ENCODE data around the gene FUT3.

FUT3 gene

GRCh38 chr19:5799247-5800241 is 51.7 kb downstream of the FUT3 start:
- Mint-ChIP-seq H3K27me3 (ENCODE audit: low read depth) (peaks cover 29% of the 10 kb centered on the region), H3K4me3 (no peak overlapping the region), H3K27ac (no peak overlapping the region)

GRCh38 chr19:5798244-5798643 is 53.0 kb downstream of the FUT3 start:
- no peaks in the 10 kb centered on the region for H3K9me3 Mint-ChIP-seq

More at GRCh38 chr19:5799247-5800241, 51.7 kb downstream of the FUT3 start:
- Mint-ChIP-seq H3K36me3 (ENCODE audit: low read depth) (no peaks in the 10 kb centered on the region), H3K9me3 (no peaks in the 10 kb centered on the region), H3K4me1 (ENCODE audit: low read depth) (peaks cover 18% of the 10 kb centered on the region)

DNA sequence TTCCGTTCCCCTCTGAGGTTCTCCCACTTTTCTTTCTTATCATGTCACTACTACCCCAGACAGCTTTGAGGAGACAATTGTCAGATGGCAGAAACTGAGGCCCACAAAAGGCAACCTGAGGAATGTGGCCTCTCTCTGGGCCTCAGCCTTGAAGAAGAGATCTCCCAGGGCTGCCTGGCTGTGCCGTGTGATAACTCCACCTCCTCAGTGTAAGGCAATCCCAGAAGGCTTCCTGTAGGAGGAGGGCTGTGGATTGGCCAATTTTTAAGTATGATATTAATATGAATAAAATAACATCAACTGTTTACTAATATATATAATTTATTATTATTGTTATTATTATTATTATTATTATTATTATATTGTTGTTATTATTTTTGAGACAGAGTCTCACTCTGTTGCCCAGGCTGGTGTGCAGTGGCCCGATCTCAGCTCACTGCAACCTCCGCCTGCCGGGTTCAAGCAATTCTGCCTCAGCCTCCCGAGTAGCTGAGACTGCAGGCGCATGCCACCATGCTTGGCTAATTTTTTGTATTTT is 55.8 kb downstream of the FUT3 start:
- no peak overlapping the region for H3K27ac Mint-ChIP-seq
- H3K27me3 Mint-ChIP-seq (ENCODE audit: low read depth): peaks cover 13% of the 10 kb centered on the region
- no peak overlapping the region for H3K4me3 Mint-ChIP-seq
- no peaks in the 10 kb centered on the region for H3K9me3 Mint-ChIP-seq
- peaks cover 1% of the 10 kb centered on the region for H3K36me3 Mint-ChIP-seq (ENCODE audit: low read depth)
- peaks cover 2% of the 10 kb centered on the region for H3K4me1 Mint-ChIP-seq (ENCODE audit: low read depth)

More at GRCh38 chr19:5798244-5798643, 53.0 kb downstream of the FUT3 start:
- H3K27me3 Mint-ChIP-seq (ENCODE audit: low read depth): peaks cover 22% of the 10 kb centered on the region
- no peaks in the 10 kb centered on the region for H3K36me3 Mint-ChIP-seq (ENCODE audit: low read depth)
- peaks cover 7% of the 10 kb centered on the region for H3K4me1 Mint-ChIP-seq (ENCODE audit: low read depth)
- H3K4me3 Mint-ChIP-seq: no peak overlapping the region
- no peak overlapping the region for H3K27ac Mint-ChIP-seq

DNA sequence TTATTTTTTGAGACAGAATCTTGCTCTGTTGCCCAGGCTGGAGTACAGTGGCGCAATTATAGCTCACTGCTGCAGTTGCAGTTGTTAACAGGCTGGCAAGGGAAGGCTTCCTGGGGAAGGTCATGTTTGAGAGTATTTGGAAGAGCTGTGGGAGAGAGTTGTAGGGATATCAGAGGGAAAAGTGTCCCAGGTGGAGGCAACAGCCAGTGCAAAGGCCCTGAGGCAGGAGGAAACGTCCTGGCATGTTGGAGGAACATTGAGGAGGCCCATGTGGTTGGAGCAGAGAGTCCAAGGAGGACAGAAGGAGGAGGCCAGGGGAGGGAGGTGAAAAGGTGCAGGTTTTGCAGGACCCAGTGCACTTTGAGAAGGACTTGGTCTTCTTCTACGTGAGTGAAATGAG is 58.1 kb downstream of the FUT3 start:
- Mint-ChIP-seq H3K27ac (no peak overlapping the region), H3K27me3 (ENCODE audit: low read depth) (no peaks in the 10 kb centered on the region), H3K9me3 (no peaks in the 10 kb centered on the region), H3K4me3 (no peak overlapping the region), H3K36me3 (ENCODE audit: low read depth) (peaks cover 16% of the 10 kb centered on the region), H3K4me1 (ENCODE audit: low read depth) (peaks cover 7% of the 10 kb centered on the region)
